Ovary (tissue), 3 donors: ENCODE data around the gene BRSK2.

Source experiments
- CTCF ChIP-seq, 3 donors: fragments of 450-650 bp in 2 of 3; fragments of 200-600 bp in 1 of 3; IDR thresholded peaks; one replicate each; pipeline versions ENCODE4 v1.5.1 to v1.8.0; 2016 to 2022; ENCODE audit warnings: antibody characterized with exemption in 3 of 3, mild to moderate bottlenecking in 1 of 3
- EP300 ChIP-seq: sonication (generic); formaldehyde crosslinking; IDR thresholded peaks from one replicate; pipeline ENCODE4 v1.6.1; 2017; ENCODE audit warnings: antibody characterized with exemption
- POLR2A ChIP-seq: fragments of 450-650 bp; IDR thresholded peaks from one replicate; pipeline ENCODE4 v1.6.1; 2017; ENCODE audit warnings: antibody characterized with exemption, mild to moderate bottlenecking, moderate library complexity
- donor health status: DM: no; HTN: no; CAD: no.

GRCh38 chr11:1342946-1343345 lies 46.8 kb upstream of the BRSK2 start:
- TF ChIP-seq CTCF (IDR thresholded peaks at IDR 0.05) = no peak
- no peak for TF ChIP-seq POLR2A
- no peak for TF ChIP-seq EP300
